Breast epithelium (tissue), 3 donors: ENCODE measurements around the gene ACBD4.

Experiments
- POLR2A ChIP-seq: fragments of 450-650 bp; IDR thresholded peaks from one replicate; pipeline ENCODE4 v1.6.1; 2016; ENCODE audit warnings: antibody characterized with exemption, mild to moderate bottlenecking, moderate library complexity
- POLR2AphosphoS5 ChIP-seq, 3 donors: sonication (generic); formaldehyde crosslinking; IDR thresholded peaks; one replicate each; pipeline ENCODE4 v1.6.1; 2017; ENCODE audit warnings: antibody characterized with exemption in 3 of 3
- TF ChIP-seq, protein P1 (sequence below), 3 donors: fragments of 450-650 bp; IDR thresholded peaks; one replicate each; pipeline ENCODE4 v1.5.1; 2016 to 2017; ENCODE audit warnings: antibody characterized with exemption in 3 of 3, mild to moderate bottlenecking in 3 of 3, moderate library complexity in 3 of 3

DNA sequence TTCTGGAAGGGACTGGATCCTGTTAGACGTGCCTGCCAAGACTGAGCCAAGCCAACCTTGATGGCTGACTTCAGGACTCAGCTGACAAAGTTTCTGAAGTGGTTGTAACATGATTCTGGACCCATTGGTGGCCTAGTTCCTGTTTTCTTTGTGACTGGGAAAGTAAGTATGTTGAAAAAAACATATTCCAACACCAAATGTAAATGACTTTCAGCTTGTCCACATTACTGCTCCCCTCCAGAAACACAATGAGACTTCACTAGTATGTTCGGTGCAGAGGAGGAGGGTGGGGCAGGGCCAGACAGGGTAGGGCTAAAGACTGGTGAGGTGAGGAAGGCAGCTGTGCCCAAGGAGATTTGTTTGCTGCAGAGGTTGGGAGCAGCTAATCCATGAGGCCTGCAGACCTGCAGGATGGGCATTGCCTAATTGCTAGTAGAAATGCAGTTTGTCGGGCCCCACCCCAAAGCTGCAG is 47.9 kb upstream of the ACBD4 start:
- TF ChIP-seq, protein P1, sequence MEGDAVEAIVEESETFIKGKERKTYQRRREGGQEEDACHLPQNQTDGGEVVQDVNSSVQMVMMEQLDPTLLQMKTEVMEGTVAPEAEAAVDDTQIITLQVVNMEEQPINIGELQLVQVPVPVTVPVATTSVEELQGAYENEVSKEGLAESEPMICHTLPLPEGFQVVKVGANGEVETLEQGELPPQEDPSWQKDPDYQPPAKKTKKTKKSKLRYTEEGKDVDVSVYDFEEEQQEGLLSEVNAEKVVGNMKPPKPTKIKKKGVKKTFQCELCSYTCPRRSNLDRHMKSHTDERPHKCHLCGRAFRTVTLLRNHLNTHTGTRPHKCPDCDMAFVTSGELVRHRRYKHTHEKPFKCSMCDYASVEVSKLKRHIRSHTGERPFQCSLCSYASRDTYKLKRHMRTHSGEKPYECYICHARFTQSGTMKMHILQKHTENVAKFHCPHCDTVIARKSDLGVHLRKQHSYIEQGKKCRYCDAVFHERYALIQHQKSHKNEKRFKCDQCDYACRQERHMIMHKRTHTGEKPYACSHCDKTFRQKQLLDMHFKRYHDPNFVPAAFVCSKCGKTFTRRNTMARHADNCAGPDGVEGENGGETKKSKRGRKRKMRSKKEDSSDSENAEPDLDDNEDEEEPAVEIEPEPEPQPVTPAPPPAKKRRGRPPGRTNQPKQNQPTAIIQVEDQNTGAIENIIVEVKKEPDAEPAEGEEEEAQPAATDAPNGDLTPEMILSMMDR (IDR thresholded peaks at IDR 0.05): no peak
- TF ChIP-seq POLR2A (no peak), POLR2AphosphoS5 (IDR thresholded peaks at IDR 0.05) (no peak)
